HEK293 (cell line): ENCODE measurements around the gene RAMP3.

Experiments used
- CTCF ChIA-PET: fragments of 350-600 bp; formaldehyde crosslinking; extraction: SDS; loops from one replicate; lab custom pipeline; 2021; ENCODE audit warnings: antibody characterized with exemption; lab: Yijun Ruan, JAX
- POLR2A ChIA-PET: fragments of 300-600 bp; formaldehyde crosslinking; extraction: SDS; loops from one replicate; lab custom pipeline; 2020; ENCODE audit warnings: antibody characterized with exemption, inconsistent platforms; lab: Yijun Ruan, JAX
- H3K27ac ChIP-seq: fragments of 200-500 bp; sonication (Bioruptor generic); 2 replicates; pipeline ENCODE4 v1.5.1; 2014; ENCODE audit warnings: low read depth, low read length, control low read depth, inconsistent platforms; ENCODE audit errors: extremely low read depth
- H3K36me3 ChIP-seq, 2 experiments: fragments of 200-500 bp in 1 of 2; sonication (Bioruptor generic) in 1 of 2; 1 replicate in 1 of 2; 2 replicates in 1 of 2; pipeline ENCODE4 v1.5.1; 2014 to 2017; ENCODE audit warnings: inconsistent platforms in 2 of 2, low read length in 2 of 2; ENCODE audit not compliant: control insufficient read depth in 2 of 2, insufficient read depth in 1 of 2
- H3K4me1 ChIP-seq: fragments of 200-500 bp; sonication (Bioruptor generic); 2 replicates; pipeline ENCODE4 v1.5.1; 2014; ENCODE audit warnings: mild to moderate bottlenecking, low read length, inconsistent platforms; ENCODE audit not compliant: control insufficient read depth, insufficient read depth
- H3K4me3 ChIP-seq: 2 replicates; pipeline ENCODE4 v1.5.1; 2011; ENCODE audit warnings: low read depth, mild to moderate bottlenecking, control low read depth, low read length, moderate library complexity
- H3K9me3 ChIP-seq: fragments of 200-500 bp; sonication (Bioruptor generic); 2 replicates; pipeline ENCODE4 v1.5.1; 2014; ENCODE audit warnings: low read depth, low read length, inconsistent platforms; ENCODE audit not compliant: control insufficient read depth, insufficient read depth
- GLIS1 ChIP-seq: fragments of 450-650 bp; formaldehyde crosslinking; IDR thresholded peaks from 2 replicates; pipeline ENCODE4 v1.5.1; 2016; ENCODE audit warnings: missing biosample characterization, missing genetic modification characterization
- HOXD13 ChIP-seq: sonication (generic); formaldehyde crosslinking; IDR thresholded peaks from 2 replicates; pipeline ENCODE4 v1.8.0; 2022; ENCODE audit warnings: missing genetic modification reagents, borderline replicate concordance
- IKZF3 ChIP-seq: fragments of 450-650 bp; IDR thresholded peaks from 2 replicates; pipeline ENCODE4 v1.5.0; 2018; ENCODE audit warnings: missing biosample characterization, mild to moderate bottlenecking, missing genetic modification characterization, moderate library complexity
- KLF10 ChIP-seq: fragments of 450-650 bp; IDR thresholded peaks from 2 replicates; pipeline ENCODE4 v1.5.1; 2018; ENCODE audit warnings: missing biosample characterization, mild to moderate bottlenecking, missing genetic modification characterization
- WT1 ChIP-seq: fragments of 450-650 bp; formaldehyde crosslinking; IDR thresholded peaks from 2 replicates; pipeline ENCODE4 v1.5.1; 2016; ENCODE audit warnings: missing biosample characterization, missing genetic modification characterization
- ZBTB21 ChIP-seq: fragments of 450-650 bp; formaldehyde crosslinking; IDR thresholded peaks from 2 replicates; pipeline ENCODE4 v1.5.1; 2017; ENCODE audit warnings: missing biosample characterization, missing genetic modification characterization
- ZBTB8A ChIP-seq: fragments of 450-650 bp; formaldehyde crosslinking; IDR thresholded peaks from 2 replicates; pipeline ENCODE4 v1.5.1; 2016; ENCODE audit warnings: missing biosample characterization, missing genetic modification characterization
- ZEB2 ChIP-seq: fragments of 450-650 bp; formaldehyde crosslinking; IDR thresholded peaks from 2 replicates; pipeline ENCODE4 v1.5.1; 2016; ENCODE audit warnings: missing biosample characterization, missing genetic modification characterization
- ZFHX2 ChIP-seq: fragments of 450-650 bp; formaldehyde crosslinking; conservative IDR thresholded peaks from 2 replicates; pipeline ENCODE4 v1.5.1; 2016; ENCODE audit warnings: missing biosample characterization, missing genetic modification characterization
- ZIC2 ChIP-seq: fragments of 450-650 bp; formaldehyde crosslinking; IDR thresholded peaks from 2 replicates; pipeline ENCODE4 v1.5.1; 2016; ENCODE audit warnings: missing biosample characterization, missing genetic modification characterization
- ZNF157 ChIP-seq: fragments of 450-650 bp; formaldehyde crosslinking; IDR thresholded peaks from 2 replicates; pipeline ENCODE4 v1.5.1; 2016; ENCODE audit warnings: missing biosample characterization, missing genetic modification characterization
- ZNF16 ChIP-seq: fragments of 450-650 bp; formaldehyde crosslinking; IDR thresholded peaks from 2 replicates; pipeline ENCODE4 v1.5.1; 2016; ENCODE audit warnings: low read depth, missing biosample characterization, missing genetic modification characterization
- ZNF221 ChIP-seq: fragments of 450-650 bp; formaldehyde crosslinking; IDR thresholded peaks from 2 replicates; pipeline ENCODE4 v1.5.1; 2017; ENCODE audit warnings: missing biosample characterization, missing genetic modification characterization, borderline replicate concordance
- ZNF302 ChIP-seq: fragments of 450-650 bp; formaldehyde crosslinking; IDR thresholded peaks from 2 replicates; pipeline ENCODE4 v1.5.1; 2016; ENCODE audit warnings: missing biosample characterization, missing genetic modification characterization, low read depth
- ZNF37A ChIP-seq: fragments of 450-650 bp; IDR thresholded peaks from 2 replicates; pipeline ENCODE4 v1.5.1; 2018; ENCODE audit warnings: missing biosample characterization, missing genetic modification characterization
- ZNF433 ChIP-seq: fragments of 450-650 bp; formaldehyde crosslinking; IDR thresholded peaks from 2 replicates; pipeline ENCODE4 v1.5.1; 2016; ENCODE audit warnings: missing biosample characterization, missing genetic modification characterization, low read depth
- ZNF48 ChIP-seq: fragments of 450-650 bp; formaldehyde crosslinking; IDR thresholded peaks from 2 replicates; pipeline ENCODE4 v1.5.1; 2016; ENCODE audit warnings: missing biosample characterization, missing genetic modification characterization
- ZNF513 ChIP-seq: fragments of 450-650 bp; IDR thresholded peaks from 2 replicates; pipeline ENCODE4 v1.5.1; 2018; ENCODE audit warnings: missing biosample characterization, missing genetic modification characterization
- ZNF558 ChIP-seq: fragments of 450-650 bp; formaldehyde crosslinking; IDR thresholded peaks from 2 replicates; pipeline ENCODE4 v1.5.1; 2016; ENCODE audit warnings: missing biosample characterization, missing genetic modification characterization
- ZNF624 ChIP-seq: fragments of 450-650 bp; formaldehyde crosslinking; IDR thresholded peaks from 2 replicates; pipeline ENCODE4 v1.5.1; 2017; ENCODE audit warnings: missing biosample characterization, missing genetic modification characterization
- ZNF645 ChIP-seq: fragments of 450-650 bp; formaldehyde crosslinking; IDR thresholded peaks from 2 replicates; pipeline ENCODE4; 2016; ENCODE audit warnings: missing biosample characterization, missing genetic modification characterization
- ZNF747 ChIP-seq: fragments of 450-650 bp; formaldehyde crosslinking; IDR thresholded peaks from 2 replicates; pipeline ENCODE4 v1.5.1; 2016; ENCODE audit warnings: missing biosample characterization, missing genetic modification characterization
- TF ChIP-seq, protein P1 (sequence below): fragments of 450-650 bp; formaldehyde crosslinking; IDR thresholded peaks from 2 replicates; pipeline ENCODE4 v1.5.1; 2016; ENCODE audit warnings: missing biosample characterization, missing genetic modification characterization
- TF ChIP-seq, protein P2 (sequence below): fragments of 450-650 bp; formaldehyde crosslinking; IDR thresholded peaks from 2 replicates; pipeline ENCODE4 v1.5.1; 2016; ENCODE audit warnings: missing biosample characterization, missing genetic modification characterization

RAMP3 gene

DNA sequence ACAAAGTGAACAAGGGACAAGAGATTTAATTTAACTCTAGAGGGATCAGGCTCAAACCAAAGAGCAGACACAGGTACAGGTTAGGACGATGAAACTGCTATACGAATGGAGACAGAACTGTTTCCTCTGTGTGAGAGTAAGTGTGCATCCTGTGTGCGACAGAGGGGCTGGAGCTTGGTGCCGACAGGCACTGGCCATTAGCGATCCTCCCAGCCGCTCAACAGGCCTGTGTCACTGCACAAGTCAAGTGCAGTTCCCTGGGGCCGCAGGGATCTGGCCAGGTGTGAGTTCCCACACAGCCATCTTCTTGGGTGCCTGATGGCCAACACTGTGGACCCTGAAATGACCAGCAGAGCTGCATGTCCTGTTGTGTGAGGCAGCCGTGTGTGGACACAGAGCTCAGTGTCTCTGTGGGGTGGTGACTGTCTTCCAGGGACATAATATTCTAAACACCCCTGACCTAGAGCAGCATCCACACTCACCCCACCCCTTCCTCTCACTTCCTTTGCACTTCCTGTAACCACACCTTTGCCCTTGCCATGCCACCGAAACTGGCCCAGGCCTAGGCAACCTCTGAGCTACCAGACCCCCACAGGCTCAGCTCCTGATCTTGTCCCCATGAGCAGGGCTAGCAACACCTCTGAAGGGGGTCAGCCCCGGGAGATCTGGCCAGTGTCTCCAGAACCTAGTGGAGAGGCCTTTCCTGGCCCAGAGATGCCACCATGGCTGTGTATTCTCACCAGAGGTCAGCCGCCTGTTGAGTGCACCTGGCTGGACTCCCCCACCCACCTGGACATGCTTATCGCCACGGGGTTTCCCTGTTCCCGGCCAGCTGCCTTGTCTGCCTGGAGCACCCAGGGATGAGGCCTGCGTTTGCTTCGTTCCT lies 34.4 kb upstream of the RAMP3 start:
- Histone ChIP-seq H3K4me1 (no peaks in the 10 kb centered on the region), H3K36me3 (no peaks in the 10 kb centered on the region), H3K4me3 (no peak overlapping the region), H3K27ac (no peak overlapping the region), H3K9me3 (no peaks in the 10 kb centered on the region)
- no peak for TF ChIP-seq ZNF16 (tag by site-specific recombination)
- TF ChIP-seq HOXD13 (CRISPR knock-in tag): no peak
- no peak for TF ChIP-seq ZNF221 (tag by site-specific recombination)
- TF ChIP-seq ZEB2 (tag by site-specific recombination): no peak
- TF ChIP-seq IKZF3 (tag by site-specific recombination): no peak
- no peak for TF ChIP-seq ZNF558
- TF ChIP-seq ZNF747: no peak
- POLR2A ChIA-PET: interaction anchor here (1.9 kb wide), 1 partner anchor 12 kb away, joined by 5 read pairs; the partner anchor contains the start of gene TBRG4
- CTCF ChIA-PET: interaction anchor here (3.1 kb wide), 1 partner anchor 12 kb away, joined by 11 read pairs; no protein-coding TSS in a partner anchor

DNA sequence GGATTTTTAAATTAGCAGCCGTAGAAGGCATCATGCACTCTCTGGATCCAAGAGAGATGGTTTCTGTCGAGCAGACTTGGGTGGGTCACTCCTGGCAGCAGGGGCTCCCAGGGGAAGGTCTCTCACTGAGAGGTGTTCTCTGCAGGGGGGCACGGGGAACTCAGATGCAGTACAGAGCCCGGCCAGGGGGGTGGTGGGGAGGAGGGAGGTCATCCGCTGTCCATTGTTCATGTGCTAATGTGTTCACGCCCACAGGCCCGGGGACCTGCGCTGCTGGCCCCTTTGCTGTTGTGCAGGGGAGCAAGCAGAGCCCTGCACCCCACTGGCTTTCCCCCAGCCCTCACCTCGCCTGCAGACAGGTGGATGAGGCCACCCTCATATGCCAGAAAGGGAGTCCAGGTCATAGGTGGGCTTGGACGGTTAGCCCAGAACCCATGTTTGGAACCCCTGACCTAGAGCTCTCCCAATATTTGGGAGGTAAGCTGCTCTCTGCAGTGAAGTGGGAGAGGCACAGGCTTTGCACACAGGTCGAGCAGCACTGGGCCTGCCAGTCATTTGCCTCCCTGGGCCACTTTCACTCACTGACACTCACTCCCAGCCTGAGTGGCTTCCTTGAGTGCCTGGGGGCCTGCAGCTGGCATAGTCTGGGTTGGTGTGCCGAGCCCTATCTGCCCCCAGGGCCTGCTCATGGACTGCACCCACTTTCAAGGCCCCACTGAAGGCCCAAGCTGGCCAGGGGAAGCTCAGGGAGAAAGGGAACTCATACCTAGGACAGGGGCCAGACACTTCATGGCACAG lies 33.5 kb upstream of the RAMP3 start:
- ChIA-PET POLR2A (no interaction called here), CTCF (interaction anchor here (0.5 to 3.1 kb wide), 3 partner anchors 12 to 1189 kb away, joined by 3 to 11 read pairs (median 3); partner anchors contain the start of gene TMED4)
- peak; percentile 21; the same call in 1 of the 2 replicates for TF ChIP-seq GLIS1 (tag by site-specific recombination)
- no peak for TF ChIP-seq ZBTB21 (tag by site-specific recombination)
- Histone ChIP-seq H3K36me3 (no peaks in the 10 kb centered on the region), H3K27ac (no peak overlapping the region), H3K4me1 (no peaks in the 10 kb centered on the region), H3K4me3 (no peak overlapping the region), H3K9me3 (no peaks in the 10 kb centered on the region)

- no peaks in the 10 kb centered on the region for H3K4me1 ChIP-seq
- no peak overlapping the region for H3K4me3 ChIP-seq
- POLR2A ChIA-PET: no interaction called here
- no peak overlapping the region for H3K27ac ChIP-seq
- no peaks in the 10 kb centered on the region for H3K9me3 ChIP-seq
- no peaks in the 10 kb centered on the region for H3K36me3 ChIP-seq
- CTCF ChIA-PET: interaction anchor here (1.0 to 3.1 kb wide), 2 partner anchors 10 to 152 kb away, joined by 4 to 11 read pairs; no protein-coding TSS in a partner anchor
- TF ChIP-seq ZNF48 (tag by site-specific recombination) (no peak), ZNF624 (tag by site-specific recombination) (no peak), ZNF302 (no peak), ZNF645 (no peak), ZNF37A (tag by site-specific recombination) (no peak), GLIS1 (tag by site-specific recombination) (no peak), ZFHX2 (tag by site-specific recombination) (no peak), ZNF157 (tag by site-specific recombination) (no peak), ZNF16 (tag by site-specific recombination) (no peak), WT1 (tag by site-specific recombination) (no peak), ZNF513 (tag by site-specific recombination) (no peak), ZNF433 (no peak), ZIC2 (tag by site-specific recombination) (no peak), KLF10 (tag by site-specific recombination) (no peak), ZBTB8A (tag by site-specific recombination) (no peak)
- TF ChIP-seq, protein P1, sequence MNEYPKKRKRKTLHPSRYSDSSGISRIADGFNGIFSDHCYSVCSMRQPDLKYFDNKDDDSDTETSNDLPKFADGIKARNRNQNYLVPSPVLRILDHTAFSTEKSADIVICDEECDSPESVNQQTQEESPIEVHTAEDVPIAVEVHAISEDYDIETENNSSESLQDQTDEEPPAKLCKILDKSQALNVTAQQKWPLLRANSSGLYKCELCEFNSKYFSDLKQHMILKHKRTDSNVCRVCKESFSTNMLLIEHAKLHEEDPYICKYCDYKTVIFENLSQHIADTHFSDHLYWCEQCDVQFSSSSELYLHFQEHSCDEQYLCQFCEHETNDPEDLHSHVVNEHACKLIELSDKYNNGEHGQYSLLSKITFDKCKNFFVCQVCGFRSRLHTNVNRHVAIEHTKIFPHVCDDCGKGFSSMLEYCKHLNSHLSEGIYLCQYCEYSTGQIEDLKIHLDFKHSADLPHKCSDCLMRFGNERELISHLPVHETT (tag by site-specific recombination): no peak
- TF ChIP-seq, protein P2, sequence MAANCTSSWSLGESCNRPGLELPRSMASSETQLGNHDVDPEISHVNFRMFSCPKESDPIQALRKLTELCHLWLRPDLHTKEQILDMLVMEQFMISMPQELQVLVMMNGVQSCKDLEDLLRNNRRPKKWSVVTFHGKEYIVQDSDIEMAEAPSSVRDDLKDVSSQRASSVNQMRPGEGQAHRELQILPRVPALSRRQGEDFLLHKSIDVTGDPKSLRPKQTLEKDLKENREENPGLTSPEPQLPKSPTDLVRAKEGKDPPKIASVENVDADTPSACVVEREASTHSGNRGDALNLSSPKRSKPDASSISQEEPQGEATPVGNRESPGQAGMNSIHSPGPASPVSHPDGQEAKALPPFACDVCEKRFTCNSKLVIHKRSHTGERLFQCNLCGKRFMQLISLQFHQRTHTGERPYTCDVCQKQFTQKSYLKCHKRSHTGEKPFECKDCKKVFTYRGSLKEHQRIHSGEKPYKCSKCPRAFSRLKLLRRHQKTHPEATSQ (tag by site-specific recombination): no peak
Measured at GRCh38 chr7:45125193-45125904, 32.2 kb upstream of the RAMP3 start.
